Neural progenitor cell (in vitro differentiated cells): ENCODE results near the gene ZNF787.

Experiments used
- CTCF ChIP-seq: fragments of 200-600 bp; sonication (generic); IDR thresholded peaks from 2 replicates; pipeline ENCODE4 v1.5.1; 2017; ENCODE audit warnings: antibody characterized with exemption, mild to moderate bottlenecking
- EZH2 ChIP-seq: fragments of 200-600 bp; sonication (generic); IDR thresholded peaks from 2 replicates; pipeline ENCODE4 v1.6.1; 2017; ENCODE audit warnings: antibody characterized with exemption, mild to moderate bottlenecking, moderate library complexity

GRCh38 chr19:56110515-56111448 lies 10.3 kb downstream of the ZNF787 start:
- TF ChIP-seq CTCF = no peak
- no peak for TF ChIP-seq EZH2
